Epithelial cell of prostate (primary cell): ENCODE results near the gene RAD9B.
"Not testable (repeated sequence)": the region's sequence is repeated elsewhere in the genome, so short reads cannot be mapped to it uniquely, and the experiment has no call there.

Experiments used
- DNase-seq: peaks from one replicate; pipeline ENCODE4 v3.0.0-alpha.2; 2011; ENCODE audit warnings: low read depth, low spot score
- H3K27ac ChIP-seq: fragments of 450-650 bp; 2 replicates; pipeline ENCODE4 v1.5.1; 2017; ENCODE audit warnings: mild to moderate bottlenecking

RAD9B gene

DNA sequence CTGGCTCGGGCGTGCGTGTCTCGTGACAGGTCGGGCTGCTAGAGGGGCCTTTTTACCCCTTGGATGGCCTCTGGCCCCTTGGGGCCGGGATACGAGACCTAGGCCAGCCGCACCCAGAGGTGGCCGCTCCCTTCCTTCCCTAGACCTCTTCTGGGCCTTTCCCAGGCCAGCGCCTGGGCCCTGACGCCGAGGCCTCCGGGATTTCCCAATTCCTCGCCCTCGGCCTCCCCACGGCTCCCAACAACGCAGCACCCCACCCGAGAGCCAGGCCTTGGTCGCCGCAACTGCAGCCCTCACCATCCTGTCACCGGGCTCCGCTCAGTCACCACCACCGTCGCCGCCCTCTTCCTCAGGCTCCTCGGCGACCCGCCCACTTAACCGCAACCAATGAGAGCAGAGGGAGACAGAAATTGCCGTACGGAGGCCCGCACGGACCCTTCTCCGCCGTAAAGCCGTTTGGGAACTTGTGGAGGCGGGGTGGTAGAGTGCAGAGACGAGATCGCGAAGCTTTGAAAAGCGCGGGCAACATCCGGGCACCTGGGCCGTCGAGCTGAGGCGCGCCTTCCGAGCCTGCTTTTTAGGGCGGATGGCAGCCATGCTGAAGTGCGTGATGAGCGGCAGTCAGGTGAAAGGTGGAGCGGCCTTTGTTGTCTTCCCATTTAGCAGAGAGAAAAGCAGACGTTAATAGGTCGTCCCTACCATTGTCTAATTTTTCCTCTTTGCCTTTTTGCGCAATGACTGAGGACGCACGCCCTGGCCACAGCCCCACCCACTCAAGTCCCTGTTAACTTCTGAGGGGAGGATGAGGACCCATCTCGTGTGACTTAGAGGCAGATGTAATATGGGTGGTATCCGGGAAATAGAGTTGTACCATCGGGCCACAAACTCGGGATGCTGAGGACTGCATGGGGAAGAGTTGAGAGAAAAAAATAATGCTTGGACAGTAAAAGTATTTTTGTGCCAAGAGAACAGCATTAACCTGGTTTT lies at the start of gene RAD9B, which contains the start of gene VPS29:
TSS of gene RAD9B (plus strand) at position 580 of the 987 bp plus-strand sequence. CDS start at position 587, 7 bp downstream.
TSS of gene VPS29 (minus strand) at position 360 of the 987 bp plus-strand sequence. CDS start at position 300, 60 bp downstream.
- peak within 1 kb of the TSS; percentile 95 for H3K27ac ChIP-seq
- peak; percentile 90 for DNase-seq

DNA sequence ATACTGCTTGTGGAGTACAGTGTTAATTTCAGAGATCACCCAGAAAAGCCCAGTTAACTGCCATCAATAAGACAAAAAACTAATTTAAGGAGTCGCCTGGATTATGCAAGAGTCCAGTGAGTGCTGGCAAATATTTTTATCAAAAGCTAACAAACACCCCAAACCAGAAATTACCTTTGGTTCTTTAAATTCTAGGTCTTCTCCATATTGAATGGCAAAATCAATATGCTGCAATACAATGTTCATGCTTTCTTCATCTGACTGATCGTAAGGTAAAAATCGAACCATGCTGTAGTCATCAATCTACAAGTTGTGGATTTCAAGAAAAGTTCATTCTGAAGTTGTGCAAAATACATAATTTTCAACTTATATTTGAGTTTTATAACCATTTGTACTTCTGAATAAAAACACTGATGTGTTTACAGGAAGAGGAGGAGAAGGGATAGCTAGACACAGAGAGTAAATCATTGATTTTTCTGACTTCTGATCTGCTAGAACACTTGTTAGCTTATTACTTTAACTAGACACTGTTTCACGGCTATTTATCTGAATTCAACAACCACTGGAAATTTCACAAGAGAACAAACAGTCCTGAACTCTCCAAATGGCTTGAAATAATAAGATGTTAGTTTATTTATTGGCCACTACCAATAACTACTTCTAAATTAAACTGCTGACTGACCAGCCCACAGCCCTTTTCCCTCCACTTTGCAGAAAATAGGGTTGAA lies 48.4 kb upstream of the RAD9B start:
- DNase-seq = no peak
- no peak overlapping the region for H3K27ac ChIP-seq

DNA sequence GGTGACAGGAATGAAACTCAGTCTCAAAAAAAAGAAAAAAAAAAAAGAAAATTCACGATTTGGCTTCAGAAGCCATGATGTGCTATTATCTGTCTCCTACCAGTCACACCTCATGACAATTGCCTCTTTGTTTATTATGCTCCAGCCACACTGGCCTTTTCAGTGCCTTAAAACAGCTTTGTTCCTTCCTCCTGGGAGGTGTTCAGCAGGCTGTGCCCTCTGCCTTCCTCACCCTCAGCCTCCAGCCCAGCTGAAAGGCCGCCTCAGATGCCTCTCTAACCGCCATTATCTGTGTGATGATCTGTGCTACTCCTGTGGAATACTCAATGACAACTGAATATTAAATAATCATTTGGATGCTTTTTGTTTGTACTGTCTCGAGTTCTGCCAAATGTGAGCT lies 43.4 kb upstream of the RAD9B start:
- no peak overlapping the region for H3K27ac ChIP-seq
- no peak for DNase-seq

DNA sequence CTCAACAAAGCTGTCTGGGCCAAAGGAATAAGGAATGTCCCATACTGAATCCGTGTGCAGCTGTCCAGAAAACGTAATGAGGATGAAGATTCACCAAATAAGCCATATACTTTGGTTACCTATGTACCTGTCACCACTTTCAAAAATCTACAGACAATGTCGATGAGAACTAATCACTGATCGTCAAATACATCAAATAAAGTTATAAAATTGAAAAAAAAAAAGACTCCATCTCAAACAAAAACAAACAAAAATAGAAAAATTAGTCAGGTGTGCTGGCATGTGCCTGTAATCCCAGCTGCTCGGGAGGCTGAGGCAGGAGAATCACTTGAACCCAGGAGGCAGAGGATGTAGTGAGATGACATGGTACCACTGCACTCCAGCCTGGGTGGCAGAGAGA lies 40.9 kb upstream of the RAD9B start:
- H3K27ac ChIP-seq, DNase-seq: not testable (repeated sequence)

DNA sequence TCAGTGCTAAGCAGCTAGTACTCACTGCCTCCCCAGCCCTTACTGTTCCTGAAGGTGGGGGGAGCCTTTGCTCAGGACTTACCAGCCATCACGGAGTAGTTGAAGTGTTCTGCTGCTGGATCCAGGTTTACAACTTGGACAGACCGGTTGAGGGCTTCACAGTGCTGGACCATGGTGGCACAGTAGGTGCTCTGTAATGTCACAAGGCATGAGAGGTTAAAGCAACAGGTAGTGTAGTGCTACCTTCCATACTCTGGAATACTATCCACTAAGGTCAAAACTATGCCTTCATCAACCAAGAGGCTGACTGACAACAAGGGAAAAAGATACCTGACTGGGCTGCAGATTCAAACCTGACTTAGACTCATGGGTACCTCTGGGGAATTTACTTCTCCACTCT lies 37.1 kb upstream of the RAD9B start:
- no peak overlapping the region for H3K27ac ChIP-seq
- no peak for DNase-seq

DNA sequence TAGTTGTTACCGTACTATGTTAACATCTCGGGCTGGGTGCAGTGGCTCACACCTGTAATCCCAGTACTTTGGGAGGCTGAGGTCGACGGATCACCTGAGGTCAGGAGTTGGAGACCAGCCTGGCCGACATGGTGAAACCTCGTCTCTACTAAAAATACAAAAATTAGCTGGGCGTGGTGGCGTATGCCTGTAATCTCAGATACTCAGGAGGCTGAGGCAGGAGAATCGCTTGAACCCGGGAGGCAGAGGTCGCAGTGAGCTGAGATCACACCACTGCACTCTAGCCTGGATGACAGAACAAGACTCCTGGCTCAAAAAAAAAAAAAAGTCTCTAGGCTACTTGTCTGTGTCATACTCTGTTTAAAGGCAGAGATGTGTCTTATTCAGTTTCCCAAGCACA lies 36.4 kb upstream of the RAD9B start:
- DNase-seq, H3K27ac ChIP-seq: not testable (repeated sequence)

DNA sequence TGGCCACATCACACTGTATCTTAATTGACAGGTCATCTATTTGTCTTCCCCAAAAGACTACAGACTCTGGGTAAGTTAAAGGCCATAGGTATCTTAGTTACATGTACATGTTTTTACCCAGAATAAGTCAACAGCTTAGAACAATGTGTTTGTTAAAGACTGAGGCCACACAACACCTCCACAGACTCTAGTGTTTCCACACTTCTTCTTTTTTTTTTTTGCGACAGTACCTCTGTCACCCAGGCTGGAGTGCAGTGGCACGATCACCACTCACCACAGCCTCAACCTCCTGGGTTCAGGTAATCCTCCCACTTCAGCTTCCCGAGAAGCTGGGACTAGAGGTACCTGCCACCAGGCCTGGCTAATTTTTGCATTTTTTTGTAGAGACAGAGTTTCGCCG lies 35.3 kb upstream of the RAD9B start:
- no peak for DNase-seq
- H3K27ac ChIP-seq = no peak overlapping the region

DNA sequence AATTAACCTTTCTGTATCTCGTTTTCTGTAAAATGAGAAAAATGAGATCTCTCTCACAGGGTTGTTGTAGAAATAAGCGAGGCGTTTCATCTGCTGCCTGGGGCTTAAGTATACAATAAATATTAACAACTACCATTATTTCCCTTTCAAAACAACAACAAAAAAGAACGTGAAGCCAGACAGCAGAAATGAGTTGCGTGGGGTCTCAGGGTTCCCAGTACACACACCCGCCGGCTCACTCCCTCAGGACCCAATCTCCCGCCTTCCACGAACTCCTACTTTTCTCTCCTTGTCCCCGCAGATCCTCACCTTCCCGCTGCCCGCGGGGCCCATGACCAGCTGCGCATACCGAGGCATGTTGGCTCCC lies 34.3 kb upstream of the RAD9B start:
- peak overlapping the region; percentile 54 for H3K27ac ChIP-seq

DNA sequence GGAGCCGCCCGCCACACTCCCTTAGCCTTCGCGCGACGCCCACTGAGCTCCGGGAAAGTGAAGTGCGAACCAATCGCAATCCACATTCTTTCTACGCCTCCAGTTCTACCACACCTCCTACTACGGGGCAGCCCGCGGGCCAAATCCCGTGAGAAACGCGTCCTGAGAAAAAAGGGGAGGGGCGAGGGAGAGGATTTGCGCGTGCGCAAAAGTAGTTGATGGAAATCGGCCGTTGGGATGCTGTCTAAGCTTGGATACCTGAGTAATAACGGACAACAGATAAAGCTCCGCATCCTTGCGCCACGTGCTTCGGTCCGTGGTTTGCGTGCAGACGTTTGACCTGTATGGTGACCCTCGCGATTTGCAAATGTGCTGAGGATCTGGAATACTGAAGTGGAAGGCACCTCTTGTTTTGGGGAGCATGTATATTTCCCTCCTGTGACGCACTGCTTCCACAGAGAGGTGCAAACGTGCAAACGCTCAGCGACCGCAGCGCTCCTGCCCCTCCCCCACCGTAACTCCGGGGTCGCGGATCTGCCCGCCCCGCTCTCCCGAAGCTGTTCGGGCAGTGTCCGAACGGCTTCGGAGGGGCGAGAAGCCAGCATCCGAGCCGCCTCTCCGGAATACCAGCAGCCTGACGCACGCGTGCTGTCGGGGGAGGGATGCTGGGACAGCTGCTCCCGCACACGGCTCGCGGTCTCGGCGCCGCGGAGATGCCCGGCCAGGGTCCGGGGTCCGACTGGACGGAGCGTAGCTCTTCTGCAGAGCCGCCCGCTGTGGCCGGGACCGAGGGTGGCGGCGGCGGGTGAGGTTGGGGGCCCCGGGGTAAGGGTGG lies 33.7 kb upstream of the RAD9B start, which contains the start of the genes FAM216A and GPN3:
TSS of gene FAM216A (plus strand) at position 632 of the 835 bp plus-strand sequence. CDS start at position 663, 31 bp downstream.
TSS of gene GPN3 (minus strand) at position 44 of the 835 bp plus-strand sequence. CDS start 54 bp downstream, outside the sequence.
- peak within 1 kb of the TSS; percentile 54 for H3K27ac ChIP-seq
- DNase-seq = peak; percentile 95

More for the DNA sequence above, 34.3 kb upstream of the RAD9B start:
- DNase-seq = no peak

DNA sequence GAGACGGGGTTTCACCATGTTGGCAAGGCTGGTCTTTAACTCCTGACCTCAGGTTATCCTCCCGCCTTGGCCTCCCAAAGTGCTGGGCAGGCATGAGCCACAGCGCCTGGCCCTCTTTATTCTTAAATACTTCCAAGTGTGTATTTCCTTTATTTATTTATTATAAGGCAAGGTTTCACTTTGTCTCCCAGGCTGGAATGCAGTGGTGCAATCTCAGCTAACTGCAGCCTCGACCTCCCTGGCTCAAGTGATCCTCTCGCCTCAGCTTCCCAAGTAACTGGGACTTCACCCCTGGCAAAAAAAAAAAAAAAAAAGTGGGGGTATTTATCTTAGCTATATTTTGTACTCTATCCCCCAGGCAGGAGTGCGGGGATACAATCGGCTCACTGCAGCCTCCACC lies 26.7 kb upstream of the RAD9B start:
- DNase-seq = no peak
- no peak overlapping the region for H3K27ac ChIP-seq

DNA sequence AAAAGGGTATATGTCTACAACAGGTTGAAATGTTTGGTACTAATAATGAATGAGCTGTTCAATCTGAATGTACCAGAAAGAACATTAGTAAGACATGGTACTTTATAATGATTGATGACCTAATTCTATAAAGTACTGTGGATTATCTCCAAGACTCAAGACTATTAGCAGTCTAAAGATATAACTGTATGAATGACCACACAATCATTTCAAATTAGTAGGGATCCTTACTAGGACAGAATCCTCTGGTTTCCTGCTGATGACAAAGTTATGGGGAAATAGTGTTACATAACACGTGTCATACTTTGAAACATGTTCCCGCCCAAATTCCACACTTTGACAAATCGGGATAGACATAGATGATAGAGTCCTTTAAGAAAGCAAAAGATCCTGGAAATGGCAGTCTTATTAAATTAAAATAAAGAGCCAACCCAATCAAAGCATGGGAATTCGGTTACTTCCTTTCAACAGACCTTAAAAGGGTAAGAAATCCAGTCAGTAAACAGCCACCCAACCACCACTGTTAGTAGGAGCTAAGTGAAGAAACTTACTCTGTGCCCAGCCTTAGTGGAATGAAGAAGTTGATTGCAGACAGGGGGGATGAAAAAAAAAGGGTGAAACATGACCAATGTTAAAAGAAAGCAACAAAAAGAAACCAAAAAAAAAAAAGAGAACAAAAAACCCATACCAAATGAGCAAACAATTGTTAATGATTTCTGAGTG lies 3.0 kb upstream of the RAD9B start:
- DNase-seq = peak; percentile 26
- H3K27ac ChIP-seq = peak overlapping the region; percentile 95

DNA sequence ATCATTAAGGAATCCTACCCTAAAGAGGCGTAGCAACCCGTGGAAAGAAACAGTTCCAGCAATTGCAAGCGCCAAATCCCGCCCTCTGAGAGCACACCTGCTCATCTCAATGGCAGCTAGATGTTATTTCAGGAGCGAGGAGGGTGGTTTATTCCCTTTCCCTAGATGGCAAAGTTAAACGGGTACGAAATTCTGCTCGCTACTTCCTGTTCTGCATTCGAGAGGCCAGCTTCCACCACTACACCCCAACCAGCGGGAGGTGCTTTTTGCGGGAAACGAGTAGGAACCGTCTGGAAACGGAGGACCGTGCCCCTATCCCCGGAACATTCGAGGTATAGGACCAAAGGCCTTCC lies 756 bp upstream of the RAD9B start:
- H3K27ac ChIP-seq = peak overlapping the region; percentile 95
- DNase-seq = peak; percentile 34

DNA sequence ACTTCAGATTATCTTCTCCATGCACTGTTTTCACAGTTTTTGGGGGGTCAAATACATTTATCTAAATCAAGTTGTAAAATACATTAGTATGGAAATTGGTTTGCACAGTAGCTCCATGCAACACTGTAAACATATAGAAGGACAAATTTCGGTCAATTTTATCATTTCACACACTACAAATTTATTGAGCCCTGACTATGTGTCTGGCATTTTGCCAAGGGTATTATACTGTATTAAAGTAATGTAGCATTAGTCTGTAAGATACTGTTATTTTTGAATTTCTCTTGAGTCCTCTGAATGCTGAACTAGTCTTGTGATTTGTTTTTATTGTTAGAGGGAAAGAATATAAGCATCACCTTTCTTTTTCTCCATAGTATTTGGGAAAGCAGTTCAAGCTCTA lies 1.3 kb downstream of the RAD9B start:
- H3K27ac ChIP-seq = no peak overlapping the region
- DNase-seq = no peak

DNA sequence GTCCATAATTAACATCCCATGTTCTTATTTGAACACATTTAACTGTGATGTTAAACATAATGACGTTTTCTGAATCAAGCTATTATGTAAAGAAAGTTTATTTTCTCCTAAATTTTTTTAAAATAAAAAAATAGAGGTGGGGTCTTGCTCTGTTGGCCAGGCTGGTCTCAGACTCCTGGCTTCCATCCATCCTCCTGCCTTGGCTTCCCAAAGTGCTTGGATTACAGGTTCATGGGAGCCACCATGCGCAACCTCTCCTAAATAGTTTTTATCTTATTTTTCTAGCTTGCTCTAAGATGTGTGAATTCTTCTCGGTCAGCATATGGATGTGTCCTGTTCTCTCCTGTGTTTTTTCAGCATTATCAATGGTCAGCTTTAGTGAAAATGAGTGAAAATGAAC lies 3.2 kb downstream of the RAD9B start:
- no peak overlapping the region for H3K27ac ChIP-seq
- DNase-seq = no peak

DNA sequence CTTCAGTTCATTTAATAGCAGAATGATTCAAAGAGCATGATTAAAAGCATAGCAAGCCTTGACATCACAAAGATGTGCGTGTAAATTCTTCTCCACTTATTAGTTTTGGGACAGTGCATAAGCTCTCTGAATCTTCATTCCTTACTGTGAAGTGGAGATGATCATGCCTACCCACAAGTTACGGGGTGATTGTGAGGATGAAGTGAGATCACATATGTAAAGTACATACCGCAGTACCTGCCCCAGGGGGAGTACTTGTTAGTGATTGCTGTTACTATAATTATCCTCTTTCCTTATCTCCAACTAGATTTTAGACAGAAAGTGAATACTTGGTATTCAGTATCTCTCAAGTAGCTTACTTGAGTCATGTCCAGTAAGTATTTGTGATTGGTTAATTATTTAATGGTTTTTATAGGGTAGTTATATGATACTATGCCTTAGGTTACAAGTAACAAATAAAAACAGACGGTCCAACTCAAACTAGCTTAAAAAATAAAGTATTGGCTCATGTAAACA lies 6.0 kb downstream of the RAD9B start:
- no peak overlapping the region for H3K27ac ChIP-seq
- no peak for DNase-seq

DNA sequence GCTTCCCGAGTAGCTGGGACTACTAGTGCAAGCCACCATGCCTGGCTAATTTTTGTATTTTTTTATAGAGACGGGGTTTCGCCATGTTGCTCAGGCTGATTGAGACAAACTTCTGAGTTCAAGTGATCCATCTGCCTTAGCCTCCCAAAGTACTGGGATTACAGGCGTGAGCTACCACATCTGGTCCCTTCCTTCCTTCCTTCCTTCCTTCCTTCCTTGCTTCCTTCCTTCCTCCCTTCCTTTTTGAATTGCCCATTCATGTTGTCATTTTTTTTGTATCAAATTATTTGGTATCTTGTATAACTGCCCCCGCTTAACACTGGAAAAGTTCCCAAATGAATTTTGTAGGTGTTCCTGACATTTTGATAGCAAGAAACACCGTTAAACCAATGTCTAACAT lies 11.7 kb downstream of the RAD9B start:
- no peak overlapping the region for H3K27ac ChIP-seq
- no peak for DNase-seq

DNA sequence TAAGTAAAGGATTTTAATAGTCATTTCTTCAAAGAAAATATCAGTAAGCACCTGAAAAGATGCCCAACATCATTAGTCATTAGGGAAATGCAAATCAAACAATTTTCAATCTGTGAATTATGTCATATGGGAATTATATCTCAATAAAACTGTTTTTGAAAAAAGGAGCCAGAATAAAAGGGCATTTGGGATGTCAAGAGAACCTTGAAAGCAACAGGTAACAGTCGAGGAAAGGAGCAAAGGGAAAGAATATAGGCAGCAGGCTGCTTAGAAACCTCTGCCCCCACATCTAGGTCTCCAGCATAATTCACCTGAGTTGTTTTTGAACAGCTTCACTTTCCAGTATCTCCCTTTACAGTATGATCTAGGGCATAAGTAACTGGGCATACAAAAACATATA lies 12.2 kb downstream of the RAD9B start:
- DNase-seq = no peak
- H3K27ac ChIP-seq = no peak overlapping the region

DNA sequence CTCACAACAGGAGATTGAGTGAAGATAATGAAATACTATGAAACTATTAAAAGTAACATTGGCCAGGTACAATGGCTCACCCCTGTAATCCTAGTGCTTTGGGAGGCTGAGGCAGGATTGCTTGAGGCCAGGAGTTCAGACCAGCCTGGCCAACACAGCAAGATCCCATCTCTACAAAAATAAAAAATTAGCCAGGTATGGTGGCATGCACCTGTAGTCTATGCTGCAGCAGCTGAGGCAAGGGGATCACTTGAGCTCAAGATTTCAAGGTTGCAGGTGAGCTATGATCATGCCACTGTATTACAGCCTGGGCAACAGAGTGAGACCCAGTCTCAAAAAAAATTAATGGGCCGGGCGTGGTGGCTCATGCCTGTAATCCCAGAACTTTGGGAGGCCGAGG lies 14.9 kb downstream of the RAD9B start:
- H3K27ac ChIP-seq = no peak overlapping the region

DNA sequence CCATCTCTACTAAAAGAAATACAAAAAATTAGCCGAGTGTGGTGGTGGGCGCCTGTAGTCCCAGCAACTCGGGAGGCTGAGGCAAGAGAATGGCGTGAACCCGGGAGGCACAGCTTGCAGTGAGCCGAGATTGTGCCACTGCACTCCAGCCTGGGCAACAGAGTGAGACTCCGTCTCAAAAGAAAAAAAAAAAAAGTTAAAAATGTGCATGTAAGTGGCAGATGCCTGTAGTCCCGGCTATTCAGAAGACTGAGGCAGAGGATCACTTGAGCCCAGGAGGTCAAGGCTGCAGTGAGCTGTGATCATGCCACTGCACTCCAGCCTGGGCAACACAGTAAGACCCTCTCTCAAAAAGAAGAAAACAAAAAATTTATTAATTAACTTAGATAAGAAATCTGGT lies 15.9 kb downstream of the RAD9B start:
- not testable (repeated sequence) for DNase-seq, H3K27ac ChIP-seq

More for the DNA sequence above, 14.9 kb downstream of the RAD9B start:
- no peak for DNase-seq
